ENCODE results near the gene NLRP5.

The NLRP5 gene

GRCh38 chr19:56110515-56111448 is 124.2 kb downstream of the NLRP5 start:
- H3K4me3 ChIP-seq (ENCODE audit: low read depth in 1 of 2, low read length in 1 of 2) = peak overlapping the region; percentile 50 to 54
- peaks cover 21% of the 10 kb centered on the region for H3K36me3 ChIP-seq
- no peaks in the 10 kb centered on the region for H3K27me3 ChIP-seq
- no peak for TF ChIP-seq CTCF (IDR thresholded peaks at IDR 0.05)
- no peaks in the 10 kb centered on the region for H3K9me3 ChIP-seq
- H3K4me1 ChIP-seq (ENCODE audit: control insufficient read depth in 1 of 2, insufficient read depth in 1 of 2, low read depth in 1 of 2, low read length in 1 of 2) = peaks cover 88 to 99% of the 10 kb centered on the region in 2 experiments
- H3K27ac ChIP-seq = peak overlapping the region; percentile 88
